Mucosa of rectum (tissue), 2 donors: ENCODE results near the gene PXYLP1.
A peak's percentile ranks its signal among the peaks of the same experiment; 100 is the strongest.
"Not testable (repeated sequence)": the region's sequence is repeated elsewhere in the genome, so short reads cannot be mapped to it uniquely, and the experiment has no call there.

Experiments used
- H3K27ac ChIP-seq, 2 donors: one replicate each; pipeline ENCODE4 v1.7.0; 2013; ENCODE audit warnings: inconsistent platforms in 2 of 2, low read depth in 2 of 2, low read length in 2 of 2
- H3K27me3 ChIP-seq, 2 donors: one replicate each; pipeline ENCODE4 v1.7.0; 2013; ENCODE audit warnings: low read length in 2 of 2; ENCODE audit not compliant: control insufficient read depth in 2 of 2, insufficient read depth in 2 of 2
- H3K36me3 ChIP-seq, 2 donors: one replicate each; pipeline ENCODE4 v1.7.0; 2013; ENCODE audit warnings: low read length in 2 of 2; ENCODE audit not compliant: control insufficient read depth in 2 of 2, insufficient read depth in 2 of 2
- H3K4me1 ChIP-seq, 2 donors: one replicate each; pipeline ENCODE4 v1.7.0; 2013; ENCODE audit warnings: low read length in 2 of 2, mild to moderate bottlenecking in 1 of 2; ENCODE audit not compliant: control insufficient read depth in 2 of 2, insufficient read depth in 2 of 2
- H3K4me3 ChIP-seq, 2 donors: one replicate each; pipeline ENCODE4 v1.7.0; 2013; ENCODE audit warnings: low read length in 2 of 2
- H3K9ac ChIP-seq, 2 donors: one replicate each; pipeline ENCODE4 v1.7.0; 2013; ENCODE audit warnings: low read length in 2 of 2, low read depth in 1 of 2, mild to moderate bottlenecking in 1 of 2
- H3K9me3 ChIP-seq, 2 donors: one replicate each; pipeline ENCODE4 v1.7.0; 2013; ENCODE audit warnings: low read length in 2 of 2; ENCODE audit not compliant: control insufficient read depth in 2 of 2
- donor health status: healthy.
- donor health status: Normal muscosa, but diverticular disease.

Gene PXYLP1

GRCh38 chr3:141306922-141307321 lies 75.3 kb downstream of the PXYLP1 start:
- Histone ChIP-seq H3K4me3 (no peak overlapping the region), H3K27me3 (no peaks in the 10 kb centered on the region), H3K36me3 (no peaks in the 10 kb centered on the region), H3K9me3 (no peaks in the 10 kb centered on the region), H3K9ac (no peak overlapping the region), H3K27ac (no peak overlapping the region), H3K4me1 (peaks cover 6 to 10% of the 10 kb centered on the region in 2 donors)

- H3K4me3 ChIP-seq: no peak overlapping the region
- no peaks in the 10 kb centered on the region for H3K9me3 ChIP-seq
- no peak overlapping the region for H3K9ac ChIP-seq
- no peak overlapping the region for H3K27ac ChIP-seq
- H3K36me3 ChIP-seq: no peaks in the 10 kb centered on the region
- H3K4me1 ChIP-seq: peaks cover 11 to 15% of the 10 kb centered on the region in 2 donors
- no peaks in the 10 kb centered on the region for H3K27me3 ChIP-seq
These were observed 75.9 kb downstream of the PXYLP1 start for GRCh38 chr3:141307351-141308059.

- Histone ChIP-seq H3K4me1 (peaks cover 12 to 18% of the 10 kb centered on the region in 2 donors), H3K9ac (no peak overlapping the region), H3K27me3 (no peaks in the 10 kb centered on the region), H3K36me3 (no peaks in the 10 kb centered on the region), H3K9me3 (no peaks in the 10 kb centered on the region), H3K4me3 (no peak overlapping the region), H3K27ac (no peak overlapping the region)
These were observed 77.1 kb downstream of the PXYLP1 start for GRCh38 chr3:141308588-141309218.

- peaks cover 12 to 18% of the 10 kb centered on the region in 2 donors for H3K4me1 ChIP-seq
- H3K9ac ChIP-seq: peak overlapping the region; percentile 71 to 87
- H3K9me3 ChIP-seq: no peaks in the 10 kb centered on the region
- H3K27me3 ChIP-seq: no peaks in the 10 kb centered on the region
- peak overlapping the region; percentile 75 to 84 for H3K27ac ChIP-seq
- no peaks in the 10 kb centered on the region for H3K36me3 ChIP-seq
- peak overlapping the region; percentile 97 to 98 for H3K4me3 ChIP-seq
These were observed 79.5 kb downstream of the PXYLP1 start for GRCh38 chr3:141311170-141311495.

DNA sequence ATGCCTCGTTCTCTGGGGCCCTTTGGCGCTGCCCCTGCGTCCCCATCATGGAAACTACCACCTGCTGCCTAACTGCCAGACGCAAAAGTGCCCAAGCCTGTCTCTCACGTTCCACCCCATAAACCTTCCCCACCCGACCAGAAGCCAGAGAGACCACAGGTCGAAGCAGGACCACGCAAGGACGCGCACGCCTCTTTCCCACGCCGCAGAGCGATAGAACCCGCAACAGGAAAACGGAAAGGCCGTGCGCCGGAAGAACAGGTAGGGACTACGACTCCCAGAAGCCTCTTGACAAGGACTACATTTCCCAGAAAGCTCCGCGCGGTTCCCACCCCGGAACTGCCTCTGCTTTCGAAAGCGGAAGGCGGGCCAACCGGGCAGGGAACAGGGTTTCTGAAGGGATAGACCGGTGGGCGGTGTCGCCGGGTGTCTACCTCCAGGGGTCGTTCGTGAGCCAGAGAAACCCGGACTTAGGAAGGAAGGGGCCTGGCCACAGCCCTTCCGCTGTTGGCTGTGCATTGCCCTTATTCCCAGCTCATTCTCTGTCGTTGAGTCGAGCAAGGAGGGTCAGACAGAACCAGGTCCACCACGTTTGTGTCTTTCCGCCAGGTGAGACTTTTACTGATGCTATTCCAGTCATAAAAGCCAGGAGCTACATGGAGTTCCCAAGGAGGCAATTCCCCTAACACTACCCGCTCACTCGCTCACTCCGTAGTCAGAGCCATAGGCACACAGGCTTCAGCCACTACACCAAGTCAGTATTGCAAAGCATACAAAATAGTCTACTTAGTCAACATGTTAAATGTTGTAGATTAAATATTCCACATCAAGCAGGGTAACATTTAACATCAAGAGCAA lies 80.1 kb downstream of the PXYLP1 start:
- Histone ChIP-seq H3K27ac (peak overlapping the region; percentile 75 to 84), H3K4me1 (peaks cover 12 to 18% of the 10 kb centered on the region in 2 donors), H3K27me3 (no peaks in the 10 kb centered on the region), H3K36me3 (no peaks in the 10 kb centered on the region), H3K9me3 (no peaks in the 10 kb centered on the region), H3K4me3 (peak overlapping the region; percentile 97 to 98), H3K9ac (peak overlapping the region; percentile 71 to 87)

DNA sequence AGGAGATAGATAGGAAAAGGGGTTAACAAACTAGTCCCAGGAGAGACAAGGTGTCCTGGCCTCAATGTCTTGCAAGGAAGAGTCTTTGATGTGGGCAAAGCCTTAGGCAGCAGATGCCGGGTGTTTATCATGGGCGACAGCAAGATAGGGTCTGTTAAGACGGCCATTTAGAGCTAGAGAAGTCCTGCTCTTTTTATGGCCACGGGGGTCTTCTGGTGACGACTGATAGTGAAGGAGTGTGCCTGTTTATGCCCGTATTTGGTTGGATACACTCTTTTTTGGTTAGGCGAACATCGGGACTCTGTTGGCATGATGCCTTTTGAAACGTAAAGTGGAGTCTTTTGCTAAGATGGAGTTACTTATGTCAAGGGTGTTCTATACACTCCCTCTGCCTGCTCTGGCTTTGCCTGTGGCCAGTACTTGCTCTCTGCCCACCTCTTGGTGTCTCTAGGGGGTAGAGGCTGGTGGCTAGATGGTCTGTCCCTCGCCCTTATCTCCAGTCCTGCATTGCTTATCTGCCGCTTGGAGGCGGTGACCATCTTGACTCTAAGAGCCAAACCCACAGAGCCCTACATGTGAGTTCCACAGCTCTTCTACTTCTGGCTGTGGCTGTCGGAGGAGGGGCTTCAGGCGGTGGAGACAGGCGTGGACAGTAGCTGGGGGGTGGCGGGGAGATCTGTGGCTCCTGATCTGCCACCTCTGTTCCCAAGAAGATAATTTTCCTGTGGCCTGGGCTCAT lies 80.9 kb downstream of the PXYLP1 start:
- Histone ChIP-seq H3K9ac (peak overlapping the region; percentile 71 to 87), H3K36me3 (no peaks in the 10 kb centered on the region), H3K27me3 (no peaks in the 10 kb centered on the region), H3K9me3 (no peaks in the 10 kb centered on the region), H3K4me3 (peak overlapping the region; percentile 97 to 98), H3K27ac (peak overlapping the region; percentile 75 to 84), H3K4me1 (peaks cover 12 to 18% of the 10 kb centered on the region in 2 donors)

GRCh38 chr3:141313093-141313683 lies 81.6 kb downstream of the PXYLP1 start:
- H3K27ac ChIP-seq: no peak overlapping the region
- peaks cover 12 to 18% of the 10 kb centered on the region in 2 donors for H3K4me1 ChIP-seq
- H3K9me3 ChIP-seq: no peaks in the 10 kb centered on the region
- H3K27me3 ChIP-seq: no peaks in the 10 kb centered on the region
- no peak overlapping the region for H3K9ac ChIP-seq
- no peaks in the 10 kb centered on the region for H3K36me3 ChIP-seq
- H3K4me3 ChIP-seq: no peak overlapping the region

DNA sequence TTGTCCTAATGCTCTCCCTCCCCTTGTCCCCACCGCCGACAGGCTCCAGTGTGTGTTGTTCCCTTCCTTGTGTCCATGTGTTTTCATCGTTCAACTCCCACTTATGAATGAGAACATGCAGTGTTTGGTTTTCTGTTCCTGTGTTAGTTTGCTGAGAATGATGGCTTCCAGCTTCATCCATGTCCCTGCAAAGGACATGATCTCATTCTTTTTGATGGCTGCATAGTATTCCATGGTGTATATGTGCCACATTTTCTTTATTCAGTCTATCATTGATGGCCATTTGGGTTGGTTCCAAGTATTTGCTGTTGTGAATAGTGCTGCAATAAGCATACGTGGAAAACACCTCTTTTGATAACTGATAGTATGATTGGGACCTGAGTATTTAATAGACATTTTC lies 82.8 kb downstream of the PXYLP1 start:
- H3K9ac ChIP-seq: not testable (repeated sequence)

DNA sequence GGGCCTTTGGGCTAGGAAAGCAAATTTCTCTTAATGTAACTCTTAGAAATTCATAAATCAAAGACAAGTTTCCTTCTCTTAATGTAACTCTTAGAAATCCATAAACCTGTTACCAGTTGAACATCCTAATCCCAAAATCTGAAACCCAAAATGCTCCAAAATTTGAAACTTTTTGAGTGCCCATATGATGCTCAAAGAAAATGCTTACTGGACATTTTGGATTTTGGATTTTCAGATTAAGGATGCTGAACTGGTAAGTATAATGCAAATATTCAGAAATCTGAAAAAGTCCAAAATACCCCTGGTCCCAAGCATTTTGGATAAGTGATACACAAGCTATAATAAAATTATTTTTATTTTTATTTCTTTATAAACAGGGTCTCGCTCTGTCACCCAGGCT lies 85.2 kb downstream of the PXYLP1 start:
- H3K4me1 ChIP-seq: peaks cover 7 to 9% of the 10 kb centered on the region in 2 donors
- no peak overlapping the region for H3K9ac ChIP-seq
- H3K36me3 ChIP-seq: no peaks in the 10 kb centered on the region
- no peaks in the 10 kb centered on the region for H3K9me3 ChIP-seq
- H3K27me3 ChIP-seq: no peaks in the 10 kb centered on the region
- H3K27ac ChIP-seq: no peak overlapping the region
- H3K4me3 ChIP-seq: no peak overlapping the region

More for the DNA sequence above, 82.8 kb downstream of the PXYLP1 start:
- peaks cover 12 to 18% of the 10 kb centered on the region in 2 donors for H3K4me1 ChIP-seq
- H3K9me3 ChIP-seq, H3K27ac ChIP-seq, H3K4me3 ChIP-seq, H3K27me3 ChIP-seq, H3K36me3 ChIP-seq: not testable (repeated sequence)
